Activated CD4-positive, CD25-positive, alpha-beta regulatory T cell (primary cell): ENCODE data around the gene SLC12A5.

ENCODE experiments used
- DNase-seq, 4 experiments: peaks; one replicate each; lab custom pipeline; 2025; lab: John Stamatoyannopoulos, UW

SLC12A5 gene

GRCh38 chr20:46006964-46007363 is 22.1 kb upstream of the SLC12A5 start:
- no peak for DNase-seq

GRCh38 chr20:46007671-46008070 is 21.3 kb upstream of the SLC12A5 start:
- no peak for DNase-seq

DNA sequence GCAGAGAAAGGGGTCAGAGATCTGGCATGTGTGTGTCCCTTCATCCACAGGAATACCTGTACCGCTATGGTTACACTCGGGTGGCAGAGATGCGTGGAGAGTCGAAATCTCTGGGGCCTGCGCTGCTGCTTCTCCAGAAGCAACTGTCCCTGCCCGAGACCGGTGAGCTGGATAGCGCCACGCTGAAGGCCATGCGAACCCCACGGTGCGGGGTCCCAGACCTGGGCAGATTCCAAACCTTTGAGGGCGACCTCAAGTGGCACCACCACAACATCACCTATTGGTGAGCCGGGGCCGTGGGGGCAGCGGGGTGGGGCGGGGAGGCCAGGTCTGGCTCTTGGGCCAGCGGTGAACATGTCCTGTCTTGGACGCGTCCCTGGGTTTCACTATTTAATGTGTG is 19.2 kb upstream of the SLC12A5 start:
- DNase-seq, result no peak

DNA sequence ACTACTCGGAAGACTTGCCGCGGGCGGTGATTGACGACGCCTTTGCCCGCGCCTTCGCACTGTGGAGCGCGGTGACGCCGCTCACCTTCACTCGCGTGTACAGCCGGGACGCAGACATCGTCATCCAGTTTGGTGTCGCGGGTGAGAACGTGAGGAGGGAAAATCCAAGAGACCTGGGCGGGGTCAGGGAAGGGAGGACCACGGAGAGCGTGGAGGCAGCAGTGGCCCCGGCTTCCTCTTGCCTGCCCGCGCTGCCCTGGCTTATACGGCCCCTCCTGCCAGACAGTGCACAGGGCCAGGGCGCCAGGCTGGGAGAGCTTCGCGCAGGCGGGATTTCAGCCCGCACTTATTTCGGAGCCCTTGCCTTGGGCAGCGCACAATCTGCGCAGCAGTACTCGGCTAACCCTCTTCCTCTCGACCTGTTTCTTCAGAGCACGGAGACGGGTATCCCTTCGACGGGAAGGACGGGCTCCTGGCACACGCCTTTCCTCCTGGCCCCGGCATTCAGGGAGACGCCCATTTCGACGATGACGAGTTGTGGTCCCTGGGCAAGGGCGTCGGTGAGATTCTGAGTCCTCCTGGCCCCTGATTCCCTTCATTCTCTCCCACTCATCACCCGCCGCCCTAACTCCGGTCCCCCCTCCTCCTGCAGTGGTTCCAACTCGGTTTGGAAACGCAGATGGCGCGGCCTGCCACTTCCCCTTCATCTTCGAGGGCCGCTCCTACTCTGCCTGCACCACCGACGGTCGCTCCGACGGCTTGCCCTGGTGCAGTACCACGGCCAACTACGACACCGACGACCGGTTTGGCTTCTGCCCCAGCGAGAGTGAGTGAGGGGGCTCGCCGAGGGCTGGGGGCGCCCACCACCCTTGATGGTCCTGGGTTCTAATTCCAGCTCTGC is 18.3 kb upstream of the SLC12A5 start:
- DNase-seq, result peak in 1 of 4 experiments; percentile 13

- no peak for DNase-seq
These were observed 17.2 kb upstream of the SLC12A5 start for GRCh38 chr20:46011631-46012482.

DNA sequence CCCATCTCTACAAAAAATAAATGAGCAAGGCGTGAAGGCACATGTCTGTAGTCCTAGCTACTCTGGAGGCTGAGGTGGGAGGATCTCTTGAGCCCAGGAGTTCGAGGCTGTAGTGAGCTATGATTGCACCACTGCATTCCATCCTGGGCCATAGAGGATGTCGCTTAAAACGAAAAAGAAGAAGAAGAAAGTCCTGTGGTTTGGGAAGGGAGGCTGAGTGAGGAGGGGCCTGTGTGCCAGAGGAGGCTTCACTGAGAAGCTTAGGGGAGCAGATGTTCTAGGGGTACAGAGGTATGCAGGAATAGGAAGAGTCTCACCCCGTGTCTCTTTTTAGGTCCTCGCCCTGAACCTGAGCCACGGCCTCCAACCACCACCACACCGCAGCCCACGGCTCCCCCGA is 16.1 kb upstream of the SLC12A5 start:
- DNase-seq, result no peak

DNA sequence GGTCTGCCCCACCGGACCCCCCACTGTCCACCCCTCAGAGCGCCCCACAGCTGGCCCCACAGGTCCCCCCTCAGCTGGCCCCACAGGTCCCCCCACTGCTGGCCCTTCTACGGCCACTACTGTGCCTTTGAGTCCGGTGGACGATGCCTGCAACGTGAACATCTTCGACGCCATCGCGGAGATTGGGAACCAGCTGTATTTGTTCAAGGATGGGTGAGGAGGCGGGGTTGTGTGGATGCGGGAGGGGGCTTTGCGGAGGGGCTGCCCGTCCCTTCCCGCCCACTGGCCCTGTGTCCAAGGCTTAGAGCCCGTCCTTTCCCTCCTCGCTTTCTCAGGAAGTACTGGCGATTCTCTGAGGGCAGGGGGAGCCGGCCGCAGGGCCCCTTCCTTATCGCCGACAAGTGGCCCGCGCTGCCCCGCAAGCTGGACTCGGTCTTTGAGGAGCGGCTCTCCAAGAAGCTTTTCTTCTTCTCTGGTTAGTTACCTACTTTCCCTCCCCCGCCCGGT is 15.6 kb upstream of the SLC12A5 start:
- no peak for DNase-seq

- DNase-seq, result peak; percentile 36 to 63 (median 52)
These were observed 15.0 kb upstream of the SLC12A5 start for GRCh38 chr20:46013829-46014516.

DNA sequence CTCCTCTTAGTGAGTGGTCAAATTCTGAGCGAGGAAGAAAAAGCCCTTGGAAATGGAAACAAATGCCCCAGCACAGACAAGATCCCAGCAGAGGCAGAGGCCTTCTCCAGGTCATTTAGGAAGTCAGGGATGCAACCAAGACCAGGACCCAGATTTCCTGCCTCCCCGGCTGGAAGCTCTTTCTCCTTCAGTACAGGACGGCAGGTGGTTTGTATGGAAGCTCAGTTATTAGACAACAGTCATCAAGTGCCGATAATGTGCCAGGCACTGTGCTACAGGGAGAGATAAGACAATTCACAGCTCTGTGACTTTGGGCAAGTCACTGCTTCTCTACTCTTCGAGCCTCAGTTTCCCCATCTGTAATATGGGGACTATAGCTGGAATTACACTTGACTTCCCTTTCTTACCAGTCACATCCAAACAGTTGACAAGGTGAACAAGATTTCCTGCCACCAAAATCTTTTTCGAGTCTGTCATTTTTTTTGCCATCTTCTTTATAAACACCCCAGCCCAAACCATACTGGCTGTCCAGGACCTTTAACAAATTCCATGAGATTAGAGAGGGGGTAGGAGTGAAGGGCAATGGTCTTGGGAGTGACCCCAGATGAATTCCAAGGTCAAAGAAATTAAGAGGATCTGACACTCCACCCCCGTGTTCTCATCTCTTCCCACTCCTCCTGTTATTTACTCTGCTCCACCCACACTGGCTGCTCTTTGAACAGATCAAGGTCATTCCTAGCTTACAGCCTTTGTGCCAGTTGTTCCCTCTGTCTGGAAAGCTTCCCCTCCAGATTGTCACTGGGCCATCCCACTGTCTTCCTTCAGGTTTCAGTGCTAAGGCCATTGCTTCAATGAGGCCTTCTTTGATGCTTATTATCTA is 14.3 kb upstream of the SLC12A5 start:
- no peak for DNase-seq

DNA sequence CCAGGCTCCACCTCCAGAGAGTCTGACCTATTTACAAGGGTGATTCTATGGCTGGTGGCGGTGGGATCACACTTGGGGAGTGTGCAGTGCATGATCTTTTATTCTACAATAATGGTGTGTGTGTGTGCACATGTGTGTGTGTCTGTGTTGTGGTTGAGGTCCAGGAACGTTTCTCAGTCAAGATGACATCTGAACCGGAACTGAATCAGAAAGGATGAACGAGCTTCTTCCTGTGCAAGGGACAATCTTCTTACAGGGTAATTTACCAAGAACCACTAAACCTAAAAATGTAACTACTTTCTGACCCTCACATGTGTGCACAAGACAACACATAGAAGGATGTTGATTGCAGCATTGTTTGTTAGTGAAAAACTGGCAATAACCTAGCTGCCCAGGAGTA is 11.7 kb upstream of the SLC12A5 start:
- no peak for DNase-seq

- DNase-seq, result no peak
These were observed 10.9 kb upstream of the SLC12A5 start for GRCh38 chr20:46018112-46018511.

DNA sequence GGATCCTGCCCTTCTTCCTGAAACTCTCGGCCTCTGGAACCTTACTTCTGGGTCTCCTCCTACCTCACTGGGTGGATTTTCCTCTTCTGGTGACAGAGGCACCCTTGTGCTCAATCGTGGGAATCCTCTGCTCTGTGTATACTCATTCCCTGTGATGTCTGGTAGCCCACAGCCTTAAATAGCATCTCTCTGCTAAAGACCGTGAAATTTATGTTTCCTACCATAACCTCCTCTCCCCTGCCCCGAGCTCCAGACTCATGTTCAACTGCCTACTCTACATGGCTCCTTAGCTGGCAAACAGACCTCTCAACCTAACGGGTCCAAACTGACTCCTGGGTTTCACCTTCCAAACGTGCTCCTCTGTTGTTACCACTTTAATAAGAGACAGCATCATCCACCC is 10.4 kb upstream of the SLC12A5 start:
- DNase-seq, result no peak

GRCh38 chr20:46020555-46020954 is 8.5 kb upstream of the SLC12A5 start:
- no peak for DNase-seq

DNA sequence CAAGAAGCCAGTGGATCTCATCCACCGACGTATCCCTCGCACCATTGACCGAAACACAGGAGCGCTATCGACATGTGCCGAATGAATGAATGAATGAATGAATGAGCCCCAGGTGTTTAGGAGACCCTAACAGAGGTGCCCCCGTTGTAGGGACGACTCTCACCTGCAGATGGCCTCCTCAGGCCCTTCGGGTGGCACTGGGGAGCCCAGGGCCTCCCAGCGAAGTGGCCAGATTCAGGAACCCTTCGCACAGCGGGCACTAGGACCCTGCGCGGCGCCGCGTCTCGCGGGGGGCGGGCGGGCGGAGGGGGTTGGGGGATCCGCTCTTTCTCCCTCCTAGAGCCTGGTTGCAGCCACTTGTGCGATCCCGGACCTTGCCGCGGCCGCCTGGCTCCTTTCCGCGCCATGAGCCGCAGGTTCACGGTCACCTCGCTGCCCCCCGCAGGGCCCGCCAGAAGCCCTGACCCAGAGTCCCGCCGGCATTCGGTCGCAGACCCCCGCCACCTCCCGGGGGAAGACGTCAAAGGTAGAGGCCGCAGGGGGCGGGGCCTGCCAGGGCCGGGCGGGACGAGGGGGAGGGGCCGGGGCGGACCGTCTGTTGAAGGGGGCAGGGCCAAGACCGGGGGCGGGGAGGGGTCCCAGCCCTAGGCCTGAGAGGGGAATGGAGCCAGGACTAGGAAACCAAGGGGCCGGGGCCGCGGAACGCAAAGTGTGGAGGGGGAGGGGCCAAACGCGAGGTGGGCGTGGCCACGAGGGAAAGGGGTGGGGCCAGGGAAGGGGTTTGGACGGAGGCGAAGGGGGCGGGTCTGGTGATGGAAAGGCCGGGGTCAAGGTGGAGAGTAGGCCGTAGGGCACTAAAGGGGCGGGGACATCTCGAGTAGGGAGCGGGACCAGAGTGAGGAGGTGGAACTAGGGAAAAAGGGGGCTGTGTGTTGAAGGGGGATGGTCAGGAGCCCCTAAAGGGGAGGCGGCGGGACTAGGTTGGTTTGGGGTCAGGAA is 7.4 kb upstream of the SLC12A5 start:
- no peak for DNase-seq

DNA sequence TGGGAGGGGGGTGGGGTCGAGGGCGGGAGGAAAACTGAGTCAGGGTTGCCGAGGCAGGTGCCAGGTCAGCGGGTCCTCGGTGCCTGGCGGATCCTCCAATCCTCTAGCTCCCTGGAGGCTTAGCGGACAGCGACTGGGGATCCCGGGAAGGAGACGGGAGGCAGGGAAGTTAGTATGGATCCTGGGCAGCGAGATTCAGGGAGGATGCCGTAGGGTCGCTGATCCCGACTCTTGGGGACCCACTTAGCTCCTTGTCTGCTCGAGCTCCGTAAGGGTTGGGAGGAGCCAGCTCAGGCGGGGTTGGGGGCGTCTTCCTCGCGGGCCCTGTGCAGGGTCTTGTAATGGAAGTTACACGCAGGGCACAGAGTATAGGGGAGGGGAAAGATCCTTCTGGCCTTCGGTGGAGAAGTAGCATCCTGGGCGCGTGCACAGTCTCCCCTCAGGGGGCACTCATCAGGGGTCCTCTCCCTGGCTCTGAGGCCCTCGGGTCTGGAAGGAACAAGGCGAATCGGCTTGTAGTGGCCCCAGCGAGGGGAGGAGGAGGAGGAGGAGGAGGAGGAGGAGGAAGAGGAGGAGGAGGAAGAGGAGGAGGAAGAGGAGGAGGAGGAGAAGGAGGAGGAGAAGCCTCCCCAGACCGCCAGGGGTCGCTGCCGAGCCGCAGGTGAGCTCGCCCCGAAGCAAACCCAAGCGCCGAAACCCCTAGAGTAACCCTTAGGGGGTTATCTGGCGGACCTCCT is 6.4 kb upstream of the SLC12A5 start:
- peak; percentile 59 to 71 (median 70) for DNase-seq

- no peak for DNase-seq
These were observed 5.9 kb upstream of the SLC12A5 start for GRCh38 chr20:46023148-46023484.

DNA sequence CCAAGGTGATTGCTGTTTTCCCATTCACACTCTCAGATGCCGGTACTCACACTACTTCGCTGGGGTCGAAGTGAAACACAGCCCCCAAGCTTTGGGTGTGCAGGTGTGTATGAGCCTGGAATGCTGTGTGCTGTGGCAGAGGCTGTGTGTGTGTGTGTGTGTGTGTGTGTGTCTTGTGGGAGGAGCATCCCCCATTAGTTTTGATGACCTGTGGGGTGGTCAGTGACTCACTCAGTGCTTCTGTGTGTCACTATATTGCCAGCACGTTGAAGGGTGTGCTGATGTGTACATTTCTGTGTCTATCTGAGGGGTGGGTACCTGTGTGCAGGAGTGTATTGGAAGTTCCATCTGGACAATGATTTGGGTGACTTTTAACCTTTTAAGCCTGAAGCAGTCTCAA is 5.0 kb upstream of the SLC12A5 start:
- DNase-seq, result no peak

GRCh38 chr20:46025376-46025783 is 3.6 kb upstream of the SLC12A5 start:
- no peak for DNase-seq

DNA sequence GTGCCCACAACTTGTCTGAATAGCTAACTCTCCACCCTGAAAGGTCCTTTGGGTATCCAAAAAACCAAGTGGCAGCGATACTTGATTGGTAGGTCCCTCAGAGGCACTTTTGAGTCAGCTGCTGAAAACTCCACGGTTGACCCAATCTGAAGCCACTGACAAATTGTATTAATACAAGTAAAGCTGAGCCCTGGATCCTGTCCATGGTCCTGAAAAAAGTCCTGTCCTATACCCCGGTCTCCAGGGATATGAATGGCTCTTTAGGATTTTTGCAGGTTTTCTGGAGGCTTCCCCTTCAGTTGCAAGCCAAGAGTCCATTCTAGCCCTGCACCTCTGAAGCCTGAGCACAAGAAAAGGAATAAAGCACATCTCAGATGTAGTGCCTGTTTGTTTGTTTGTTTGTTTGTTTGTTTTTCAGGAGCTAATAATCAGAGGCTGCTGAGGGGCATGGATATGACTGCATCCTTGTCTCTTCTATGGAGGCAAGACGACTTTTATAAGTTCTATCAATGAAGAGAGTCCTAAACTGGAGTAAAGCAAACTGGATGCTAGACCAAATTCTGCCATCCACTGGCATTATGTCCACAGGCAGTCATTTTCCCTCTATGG is 1.7 kb upstream of the SLC12A5 start:
- DNase-seq, result no peak
